Measurements from ENCODE around the gene PIWIL4.

- TF ChIP-seq CTCF (conservative IDR thresholded peaks at IDR 0.05; ENCODE audit: low read depth, low read length) (no peak), EZH2phosphoT487 (IDR thresholded peaks at IDR 0.05; ENCODE audit: borderline replicate concordance, low read length) (no peak)
These were observed 74.1 kb downstream of the PIWIL4 start for GRCh38 chr11:94641167-94641761.
